ENCODE measurements around the gene SLC22A7. TPM values are rescaled to one million over a fixed set of nuclear protein-coding genes. Genes with fewer than 3 reads are reported as not detected.

The SLC22A7 gene
- total and polyA plus RNA-seq, 4 experiments from 2014 or later, result not detected

DNA sequence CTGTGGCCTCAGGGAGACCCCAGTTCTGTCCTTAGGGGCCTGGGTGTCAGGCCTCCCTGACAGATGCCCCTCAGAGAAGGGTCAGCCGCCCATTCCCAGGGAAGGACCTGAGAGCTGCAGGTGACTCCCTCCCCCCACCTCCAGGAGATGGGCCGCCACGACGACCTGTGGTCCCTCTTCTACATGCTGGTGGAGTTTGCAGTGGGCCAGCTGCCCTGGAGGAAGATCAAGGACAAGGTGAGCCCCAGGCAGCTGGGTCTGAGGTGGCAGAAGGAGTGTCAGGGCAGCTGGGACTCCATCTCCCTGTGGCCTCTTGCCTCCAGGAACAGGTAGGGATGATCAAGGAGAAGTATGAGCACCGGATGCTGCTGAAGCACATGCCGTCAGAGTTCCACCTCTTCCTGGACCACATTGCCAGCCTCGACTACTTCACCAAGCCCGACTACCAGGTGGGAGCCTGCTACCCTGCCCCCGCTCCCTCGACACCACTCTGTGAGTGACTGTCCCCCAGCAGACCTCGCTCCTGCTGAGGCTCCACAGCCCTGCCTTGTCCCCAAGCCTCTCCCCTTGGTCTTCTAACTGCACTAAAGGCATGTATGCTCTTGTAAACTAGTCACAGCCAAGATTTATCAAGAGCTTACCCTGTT lies 42.5 kb upstream of the SLC22A7 start:
- Histone ChIP-seq H3K9me3 (ENCODE audit: control insufficient read depth in 1 of 2, low read length in 2 of 2) (no peaks in the 10 kb centered on the region), H3K4me1 (ENCODE audit: insufficient read depth, low read length) (no peaks in the 10 kb centered on the region), H3K27me3 (ENCODE audit: insufficient read depth, low read length) (peaks cover 5% of the 10 kb centered on the region), H3K4me3 (ENCODE audit: low read length in 2 of 2) (no peak overlapping the region), H3K36me3 (ENCODE audit: insufficient read depth, low read length) (no peaks in the 10 kb centered on the region), H3K27ac (ENCODE audit: low read depth, low read length) (no peak overlapping the region)
- H3K27me3 Mint-ChIP-seq, result peaks cover 6 to 21% of the 10 kb centered on the region in 2 donors
- no peak for DNase-seq
- ChIA-PET CTCF (ENCODE audit: partially characterized antibody) (interaction anchor here (1.9 kb wide), 1 partner anchor 26 kb away, joined by 6 read pairs; the partner anchor contains the start of gene DNPH1), POLR2A (ENCODE audit: partially characterized antibody) (no interaction called here)
- H3K4me1 Mint-ChIP-seq, result peaks cover 0 to 7% (median 4%) of the 10 kb centered on the region in 4 donors
- peaks cover 0 to 2% (median 0%) of the 10 kb centered on the region in 8 donors for H3K9me3 Mint-ChIP-seq
- H3K36me3 Mint-ChIP-seq, result no peaks in the 10 kb centered on the region
- H3K4me3 Mint-ChIP-seq, result no peak overlapping the region
- H3K27ac Mint-ChIP-seq, result no peak overlapping the region
- intact Hi-C loops (cut with micrococcal nuclease), result no loop called here

DNA sequence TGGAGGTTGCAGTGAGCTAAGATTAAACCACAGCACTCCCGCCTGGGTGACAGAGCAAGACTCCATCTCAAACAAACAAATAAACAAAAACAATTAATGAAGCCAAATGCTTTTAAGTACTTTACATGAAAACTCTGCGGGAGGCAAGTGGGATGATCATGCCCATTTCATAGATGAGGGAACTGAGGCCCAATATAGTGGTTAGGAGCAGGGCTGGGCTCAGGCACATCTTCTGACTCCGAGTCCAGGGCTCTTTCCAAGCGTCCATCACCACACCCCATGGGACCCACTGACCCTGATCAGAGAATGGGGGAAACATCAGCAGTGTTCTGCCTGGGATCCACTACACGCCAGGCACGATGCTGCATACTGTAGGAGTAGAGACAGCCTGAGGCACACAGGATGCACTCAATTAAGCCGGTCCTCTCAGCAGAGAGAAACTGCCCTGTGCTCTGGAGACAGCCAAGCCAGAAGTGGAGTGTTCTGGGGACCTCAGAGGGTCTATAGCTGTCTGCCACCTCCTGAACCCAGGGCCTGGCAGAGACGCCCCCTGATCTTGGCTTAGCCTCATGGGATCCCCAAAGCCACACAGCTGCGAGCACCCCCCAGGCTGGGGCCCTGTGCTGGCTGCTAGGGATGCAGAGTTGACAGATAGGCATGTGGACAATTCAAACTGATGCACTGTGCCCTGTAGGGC lies 41.2 kb upstream of the SLC22A7 start:
- POLR2A ChIA-PET (ENCODE audit: partially characterized antibody), result no interaction called here
- H3K36me3 ChIP-seq (ENCODE audit: insufficient read depth, low read length), result no peaks in the 10 kb centered on the region
- no peaks in the 10 kb centered on the region for H3K9me3 ChIP-seq (ENCODE audit: control insufficient read depth in 1 of 2, low read length in 2 of 2)
- no peak for DNase-seq
- H3K4me3 Mint-ChIP-seq, result no peak overlapping the region
- H3K4me3 ChIP-seq (ENCODE audit: low read length in 2 of 2), result no peak overlapping the region
- H3K27me3 Mint-ChIP-seq, result peaks cover 1 to 13% of the 10 kb centered on the region in 2 donors
- CTCF ChIA-PET (ENCODE audit: partially characterized antibody), result interaction anchor here (0.7 to 1.9 kb wide), 2 partner anchors 27 to 138 kb away, joined by 3 to 6 read pairs; partner anchors contain the start of gene DNPH1
- intact Hi-C loops (cut with micrococcal nuclease), result no loop called here
- H3K27ac ChIP-seq (ENCODE audit: low read depth, low read length), result no peak overlapping the region
- no peaks in the 10 kb centered on the region for H3K27me3 ChIP-seq (ENCODE audit: insufficient read depth, low read length)
- H3K9me3 Mint-ChIP-seq, result no peaks in the 10 kb centered on the region
- no peaks in the 10 kb centered on the region for H3K36me3 Mint-ChIP-seq
- peaks cover 0 to 7% (median under 1%) of the 10 kb centered on the region in 4 donors for H3K4me1 Mint-ChIP-seq
- H3K4me1 ChIP-seq (ENCODE audit: insufficient read depth, low read length), result no peaks in the 10 kb centered on the region
- no peak overlapping the region for H3K27ac Mint-ChIP-seq

DNA sequence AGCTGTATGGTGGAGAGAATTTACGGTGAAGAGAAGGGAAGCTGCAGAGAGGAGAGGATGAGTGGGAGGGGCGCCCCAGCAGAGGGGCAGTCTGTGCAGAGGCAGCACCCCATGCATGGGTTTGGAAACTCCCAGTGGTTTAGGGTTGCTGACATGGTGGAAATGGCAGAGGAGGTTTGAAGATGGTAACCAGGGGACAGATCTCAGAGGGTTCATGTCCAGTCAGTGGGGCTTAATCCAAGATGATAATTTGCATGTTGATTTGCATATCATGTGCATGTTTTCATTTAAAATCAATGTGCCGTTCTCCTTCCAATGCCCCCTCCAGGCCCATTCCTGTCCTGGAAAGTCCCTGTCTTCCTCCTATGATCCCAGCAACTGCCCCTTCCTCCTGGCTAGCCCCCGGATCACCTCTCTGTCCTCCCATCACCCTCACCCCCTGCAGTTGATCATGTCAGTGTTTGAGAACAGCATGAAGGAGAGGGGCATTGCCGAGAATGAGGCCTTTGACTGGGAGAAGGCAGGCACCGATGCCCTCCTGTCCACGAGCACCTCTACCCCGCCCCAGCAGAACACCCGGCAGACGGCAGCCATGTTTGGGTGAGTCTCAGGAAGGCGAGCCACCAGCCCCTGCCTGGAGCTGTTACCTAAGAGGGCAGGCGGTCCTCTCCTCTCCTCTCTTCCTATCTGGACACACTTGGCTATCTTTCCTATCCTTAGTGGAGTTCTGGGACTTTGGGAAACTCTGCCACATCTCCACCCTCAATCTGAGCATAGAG lies 40.5 kb upstream of the SLC22A7 start:
- Mint-ChIP-seq H3K4me3 (no peak overlapping the region), H3K27me3 (peaks cover 0 to 10% of the 10 kb centered on the region in 2 donors), H3K27ac (peak overlapping the region in 1 of 7 donors; percentile 62), H3K9me3 (no peaks in the 10 kb centered on the region), H3K4me1 (peaks cover 0 to 7% (median 0%) of the 10 kb centered on the region in 4 donors), H3K36me3 (no peaks in the 10 kb centered on the region)
- CTCF ChIA-PET (ENCODE audit: partially characterized antibody), result interaction anchor here (0.7 kb wide), 1 partner anchor 138 kb away, joined by 3 read pairs; no protein-coding TSS in a partner anchor
- H3K27me3 ChIP-seq (ENCODE audit: insufficient read depth, low read length), result no peaks in the 10 kb centered on the region
- no peaks in the 10 kb centered on the region for H3K36me3 ChIP-seq (ENCODE audit: insufficient read depth, low read length)
- H3K4me3 ChIP-seq (ENCODE audit: low read length in 2 of 2), result no peak overlapping the region
- no peak overlapping the region for H3K27ac ChIP-seq (ENCODE audit: low read depth, low read length)
- no peak for DNase-seq
- no peaks in the 10 kb centered on the region for H3K4me1 ChIP-seq (ENCODE audit: insufficient read depth, low read length)
- intact Hi-C loops (cut with micrococcal nuclease), result no loop called here
- POLR2A ChIA-PET (ENCODE audit: partially characterized antibody), result no interaction called here
- no peaks in the 10 kb centered on the region for H3K9me3 ChIP-seq (ENCODE audit: control insufficient read depth in 1 of 2, low read length in 2 of 2)

DNA sequence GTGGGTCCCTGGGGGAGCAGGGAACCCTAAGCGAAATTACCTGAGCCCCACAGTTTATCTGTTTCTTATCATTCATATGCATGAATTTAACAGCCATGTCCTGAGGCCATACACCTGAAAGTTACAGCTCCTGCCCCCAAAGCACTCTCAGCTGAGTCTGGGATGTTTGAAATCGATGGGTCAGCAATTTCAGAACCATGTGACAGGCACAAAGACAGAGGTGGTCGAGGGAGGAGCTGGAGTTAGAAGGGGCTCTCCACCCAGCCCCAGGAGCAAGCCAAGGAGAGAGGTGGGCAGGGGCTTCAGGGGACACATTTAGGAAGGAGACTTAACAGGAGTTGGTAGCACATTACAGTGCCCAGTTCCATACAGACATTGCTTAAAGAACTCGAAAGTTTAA lies 39.9 kb upstream of the SLC22A7 start:
- no peak overlapping the region for H3K27ac ChIP-seq (ENCODE audit: low read depth, low read length)
- no peaks in the 10 kb centered on the region for H3K36me3 ChIP-seq (ENCODE audit: insufficient read depth, low read length)
- ChIA-PET POLR2A (ENCODE audit: partially characterized antibody) (no interaction called here), CTCF (ENCODE audit: partially characterized antibody) (no interaction called here)
- Mint-ChIP-seq H3K36me3 (no peaks in the 10 kb centered on the region), H3K27ac (peak overlapping the region in 1 of 7 donors; percentile 43), H3K9me3 (no peaks in the 10 kb centered on the region), H3K4me1 (peaks cover 0 to 7% (median 0%) of the 10 kb centered on the region in 4 donors), H3K4me3 (no peak overlapping the region), H3K27me3 (peaks cover 0 to 5% of the 10 kb centered on the region in 2 donors)
- no peaks in the 10 kb centered on the region for H3K4me1 ChIP-seq (ENCODE audit: insufficient read depth, low read length)
- no peak overlapping the region for H3K4me3 ChIP-seq (ENCODE audit: low read length in 2 of 2)
- no peak for DNase-seq
- H3K27me3 ChIP-seq (ENCODE audit: insufficient read depth, low read length), result no peaks in the 10 kb centered on the region
- H3K9me3 ChIP-seq (ENCODE audit: control insufficient read depth in 1 of 2, low read length in 2 of 2), result no peaks in the 10 kb centered on the region
- intact Hi-C loops (cut with micrococcal nuclease), result no loop called here

DNA sequence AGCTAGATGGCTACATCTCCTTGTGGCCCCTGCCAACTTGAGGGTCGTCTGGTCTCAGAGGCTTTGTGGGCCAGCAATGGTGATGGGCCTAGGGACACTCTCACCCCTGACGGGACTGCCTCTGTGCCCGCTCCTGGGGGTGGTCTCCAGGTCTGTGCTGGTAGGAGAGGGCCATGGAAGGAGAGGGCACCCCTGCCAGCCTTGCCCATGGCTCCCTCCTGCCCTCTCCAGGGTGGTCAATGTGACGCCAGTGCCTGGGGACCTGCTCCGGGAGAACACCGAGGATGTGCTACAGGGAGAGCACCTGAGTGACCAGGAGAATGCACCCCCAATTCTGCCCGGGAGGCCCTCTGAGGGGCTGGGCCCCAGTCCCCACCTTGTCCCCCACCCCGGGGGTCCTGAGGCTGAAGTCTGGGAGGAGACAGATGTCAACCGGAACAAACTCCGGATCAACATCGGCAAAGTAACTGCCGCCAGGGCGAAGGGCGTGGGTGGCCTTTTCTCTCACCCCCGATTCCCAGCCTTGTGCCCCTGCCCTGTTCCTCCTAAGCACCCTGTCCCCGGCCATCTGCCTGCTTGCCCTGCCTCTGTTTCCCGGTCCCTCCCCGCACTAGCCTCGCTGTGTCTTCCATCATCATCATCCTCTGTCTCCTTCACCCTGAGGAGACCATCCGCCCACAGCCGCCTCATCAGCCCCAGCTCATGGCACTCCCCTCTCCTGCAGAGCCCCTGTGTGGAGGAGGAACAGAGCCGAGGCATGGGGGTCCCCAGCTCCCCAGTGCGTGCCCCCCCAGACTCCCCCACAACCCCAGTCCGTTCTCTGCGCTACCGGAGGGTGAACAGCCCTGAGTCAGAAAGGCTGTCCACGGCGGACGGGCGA lies 39.0 kb upstream of the SLC22A7 start:
- DNase-seq, result no peak
- H3K4me1 Mint-ChIP-seq, result peaks cover 1 to 7% (median 4%) of the 10 kb centered on the region in 4 donors
- intact Hi-C loops (cut with micrococcal nuclease), result no loop called here
- no peaks in the 10 kb centered on the region for H3K36me3 ChIP-seq (ENCODE audit: insufficient read depth, low read length)
- H3K27ac ChIP-seq (ENCODE audit: low read depth, low read length), result no peak overlapping the region
- H3K4me1 ChIP-seq (ENCODE audit: insufficient read depth, low read length), result no peaks in the 10 kb centered on the region
- H3K4me3 ChIP-seq (ENCODE audit: low read length in 2 of 2), result no peak overlapping the region
- no peaks in the 10 kb centered on the region for H3K27me3 ChIP-seq (ENCODE audit: insufficient read depth, low read length)
- H3K36me3 Mint-ChIP-seq, result no peaks in the 10 kb centered on the region
- no peak overlapping the region for H3K27ac Mint-ChIP-seq
- no peaks in the 10 kb centered on the region for H3K9me3 Mint-ChIP-seq
- H3K9me3 ChIP-seq (ENCODE audit: control insufficient read depth in 1 of 2, low read length in 2 of 2), result no peaks in the 10 kb centered on the region
- no peak overlapping the region for H3K4me3 Mint-ChIP-seq
- peaks cover 0 to 5% of the 10 kb centered on the region in 2 donors for H3K27me3 Mint-ChIP-seq
- CTCF ChIA-PET (ENCODE audit: partially characterized antibody), result interaction anchor here (6.1 to 6.4 kb wide), 2 partner anchors 139 to 247 kb away, joined by 41 to 70 read pairs; no protein-coding TSS in a partner anchor
- POLR2A ChIA-PET (ENCODE audit: partially characterized antibody), result no interaction called here

DNA sequence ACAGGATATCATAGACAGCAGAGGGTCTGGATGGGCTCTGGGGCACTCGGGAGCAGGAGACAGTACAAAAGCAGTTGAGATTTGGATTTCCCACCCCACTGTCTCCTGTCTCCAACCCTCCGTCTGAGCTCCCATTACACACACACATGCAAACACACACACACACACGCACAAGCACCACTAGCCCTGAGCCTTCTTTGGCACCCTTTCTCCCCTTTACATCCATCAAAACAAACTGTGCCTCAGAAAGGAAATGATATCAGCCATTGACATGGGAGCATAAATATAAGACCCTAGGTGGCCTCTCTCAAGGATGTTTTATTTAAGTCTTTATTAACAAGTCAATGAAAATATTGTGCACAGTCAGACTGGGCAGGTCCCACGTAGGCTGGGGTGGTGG lies 37.3 kb upstream of the SLC22A7 start:
- H3K4me3 ChIP-seq (ENCODE audit: low read length in 2 of 2), result no peak overlapping the region
- H3K4me1 ChIP-seq (ENCODE audit: insufficient read depth, low read length), result no peaks in the 10 kb centered on the region
- H3K27ac ChIP-seq (ENCODE audit: low read depth, low read length), result no peak overlapping the region
- no peaks in the 10 kb centered on the region for H3K9me3 ChIP-seq (ENCODE audit: control insufficient read depth in 1 of 2, low read length in 2 of 2)
- Mint-ChIP-seq H3K9me3 (no peaks in the 10 kb centered on the region), H3K27ac (peak overlapping the region in 1 of 7 donors; percentile 56), H3K27me3 (peaks cover 0 to 4% of the 10 kb centered on the region in 2 donors), H3K4me3 (no peak overlapping the region), H3K4me1 (peaks cover 1 to 7% (median 4%) of the 10 kb centered on the region in 4 donors), H3K36me3 (no peaks in the 10 kb centered on the region)
- DNase-seq, result no peak
- ChIA-PET POLR2A (ENCODE audit: partially characterized antibody) (interaction anchor here (0.5 kb wide), 1 partner anchor 166 kb away, joined by 4 read pairs; the partner anchor contains the start of gene ABCC10), CTCF (ENCODE audit: partially characterized antibody) (interaction anchor here (2.4 to 6.4 kb wide), 3 partner anchors 32 to 246 kb away, joined by 9 to 70 read pairs (median 41); partner anchors contain the start of gene DNPH1)
- H3K36me3 ChIP-seq (ENCODE audit: insufficient read depth, low read length), result no peaks in the 10 kb centered on the region
- intact Hi-C loops (cut with micrococcal nuclease), result no loop called here
- no peaks in the 10 kb centered on the region for H3K27me3 ChIP-seq (ENCODE audit: insufficient read depth, low read length)
